Cortex of kidney (tissue), 1 donor: ENCODE results near the gene IMP3.

Experiments used
- DNase-seq: peaks from one replicate; lab custom pipeline; 2025; lab: John Stamatoyannopoulos, UW

The IMP3 gene

GRCh38 chr15:75672646-75673425 lies 32.8 kb upstream of the IMP3 start:
- DNase-seq, result no peak

GRCh38 chr15:75671730-75672602 lies 31.9 kb upstream of the IMP3 start:
- DNase-seq, result no peak

DNA sequence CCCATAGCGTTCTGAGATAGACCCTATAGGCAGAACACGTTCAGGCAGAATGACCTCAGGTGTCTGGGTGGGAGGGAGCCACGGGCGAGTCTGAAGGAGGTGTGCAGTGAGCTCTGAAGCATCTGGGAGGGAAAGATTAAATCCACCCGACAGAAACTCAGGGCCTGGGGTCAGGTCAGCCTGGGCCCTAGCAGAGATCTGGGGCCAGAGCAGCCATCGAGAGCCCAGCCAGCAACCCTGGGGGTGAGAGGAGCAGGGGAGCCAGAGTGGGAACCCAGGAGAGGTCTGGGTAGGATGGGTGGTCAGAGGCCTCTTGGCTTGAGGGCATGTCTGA lies 29.8 kb upstream of the IMP3 start:
- DNase-seq, result no peak

GRCh38 chr15:75669191-75669878 lies 29.3 kb upstream of the IMP3 start:
- DNase-seq, result no peak

- no peak for DNase-seq
Observed at GRCh38 chr15:75666823-75667501, 26.9 kb upstream of the IMP3 start.

DNA sequence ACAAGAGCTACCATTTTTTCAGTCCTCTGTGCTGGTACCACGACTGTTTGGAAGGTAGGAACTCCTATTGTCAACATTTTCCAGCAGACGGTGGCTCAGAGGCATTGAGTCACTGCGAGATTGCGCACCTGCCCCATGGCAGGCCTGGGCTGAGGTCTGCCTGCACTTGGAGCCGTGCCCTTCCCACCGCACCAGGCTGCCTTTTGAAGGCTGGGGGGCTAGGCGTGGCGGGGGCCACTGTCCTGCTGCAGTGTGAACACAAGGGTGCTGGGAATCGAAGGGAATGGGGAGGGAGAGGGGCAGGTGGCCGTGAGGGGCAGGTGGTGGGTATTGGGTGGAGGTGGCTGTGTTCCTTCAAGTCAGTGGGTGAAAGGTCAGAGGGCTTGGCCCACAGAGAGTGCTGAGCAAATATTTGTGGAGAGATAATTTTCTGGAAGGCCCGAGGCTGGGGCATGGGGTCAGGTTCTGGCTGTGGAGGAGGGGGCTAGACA lies 24.0 kb upstream of the IMP3 start:
- DNase-seq, result no peak

DNA sequence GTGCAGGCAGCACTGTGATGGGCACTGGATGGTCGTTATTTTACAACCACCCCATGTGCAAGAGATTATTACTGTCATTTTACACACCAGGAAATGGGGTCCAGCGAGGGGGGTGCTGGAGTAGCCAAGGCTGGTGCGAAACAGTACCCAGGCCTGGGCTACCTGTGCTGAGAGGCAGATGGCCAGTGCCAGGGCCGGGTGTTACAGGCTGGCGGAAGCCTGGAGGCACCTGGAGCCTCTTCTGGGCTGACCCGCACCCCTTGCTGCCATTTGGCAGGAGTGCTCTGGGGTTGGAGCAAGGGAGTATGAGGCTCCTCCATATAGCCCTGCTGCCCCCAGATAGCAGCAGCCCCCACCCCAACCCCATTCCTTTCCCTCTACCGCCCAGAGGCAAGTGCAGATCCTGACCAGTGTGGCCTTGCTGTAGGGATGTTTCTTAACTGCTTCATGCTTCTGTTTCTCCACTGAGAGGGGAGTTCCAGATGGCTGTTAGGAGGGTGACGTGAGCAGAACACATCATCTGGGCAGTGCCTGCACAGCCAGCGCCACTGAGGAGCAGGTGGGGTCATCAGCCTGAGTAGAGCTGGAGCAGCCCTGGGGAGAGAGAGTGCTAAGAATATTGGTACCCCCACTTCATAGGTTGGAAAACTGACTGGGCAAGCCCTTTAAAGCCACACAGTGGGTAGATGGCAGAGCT lies 22.9 kb upstream of the IMP3 start:
- no peak for DNase-seq

DNA sequence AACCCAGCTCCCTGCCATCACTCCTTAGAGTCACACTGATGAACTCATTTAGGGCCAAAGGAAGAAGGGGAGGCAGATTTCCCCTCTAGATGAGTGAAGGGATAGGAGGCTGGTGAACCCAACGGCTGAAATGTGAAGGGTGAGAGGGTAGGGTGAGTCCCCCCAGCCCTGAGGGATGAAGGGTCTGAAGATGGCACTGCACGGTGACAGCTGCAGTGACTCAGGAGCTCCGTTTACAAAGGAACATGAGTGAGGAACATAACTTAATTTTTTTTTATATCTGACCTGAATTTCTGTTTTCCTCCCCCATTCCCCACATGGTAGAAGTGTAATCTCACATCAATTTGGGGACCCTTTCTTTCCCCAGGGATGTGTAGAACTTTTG lies 21.7 kb upstream of the IMP3 start:
- no peak for DNase-seq

DNA sequence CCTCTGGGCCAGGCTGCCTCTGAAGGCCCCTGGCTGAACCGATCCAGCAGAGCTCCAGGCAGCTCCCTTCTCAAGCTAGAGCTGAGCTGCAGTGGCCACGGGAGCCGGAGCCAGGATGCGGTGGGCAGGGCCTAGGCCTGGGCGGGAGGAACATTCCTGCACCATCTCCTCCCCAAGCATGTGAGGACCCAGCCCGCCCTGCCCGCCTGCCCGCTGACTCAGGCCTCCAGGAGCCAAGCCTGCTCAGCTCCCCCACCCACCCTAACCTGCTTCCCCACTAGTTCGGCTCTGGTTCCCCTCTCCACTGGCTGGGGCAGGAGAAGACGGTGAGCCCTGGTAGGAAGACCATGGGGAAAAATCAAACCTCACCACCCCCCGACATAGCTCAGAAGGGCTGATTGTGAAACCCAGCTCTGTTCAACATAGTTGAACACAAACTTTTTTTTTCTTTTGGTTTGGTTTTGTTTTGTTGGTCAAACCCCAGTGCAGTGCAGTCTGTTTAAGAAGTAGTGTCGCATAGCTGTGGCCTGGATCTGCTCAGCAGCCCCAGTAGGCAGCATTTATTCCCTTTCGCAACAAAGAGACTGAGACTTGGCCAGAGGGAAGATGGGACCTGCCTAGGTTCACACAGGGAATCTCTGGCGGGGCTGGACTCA lies 21.2 kb upstream of the IMP3 start:
- no peak for DNase-seq

GRCh38 chr15:75659928-75660645 lies 20.1 kb upstream of the IMP3 start:
- DNase-seq, result no peak

GRCh38 chr15:75659141-75659771 lies 19.2 kb upstream of the IMP3 start:
- DNase-seq, result no peak

- DNase-seq, result no peak
Observed at GRCh38 chr15:75656813-75657212, 16.8 kb upstream of the IMP3 start.

- no peak for DNase-seq
Observed at GRCh38 chr15:75656331-75656730, 16.3 kb upstream of the IMP3 start.

DNA sequence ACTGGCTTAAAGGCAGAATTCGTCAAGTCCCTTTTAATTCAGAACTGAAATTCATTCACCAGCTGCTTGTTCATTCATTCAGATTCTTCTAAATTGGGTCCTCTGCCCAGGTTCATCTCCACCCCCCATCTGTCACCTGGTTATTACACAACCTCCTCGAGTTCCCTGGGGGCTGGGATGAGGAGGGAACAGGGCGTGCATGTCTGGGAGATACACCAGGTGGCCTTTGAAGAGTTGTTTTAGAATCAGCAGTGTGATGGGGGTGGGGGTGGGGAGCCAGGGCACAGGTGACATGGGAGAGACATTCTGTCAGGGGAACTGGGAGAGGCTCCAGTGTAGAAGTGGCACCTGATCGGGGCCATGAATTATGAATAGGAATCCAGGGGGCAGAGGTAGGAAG lies 15.9 kb upstream of the IMP3 start:
- DNase-seq, result no peak

DNA sequence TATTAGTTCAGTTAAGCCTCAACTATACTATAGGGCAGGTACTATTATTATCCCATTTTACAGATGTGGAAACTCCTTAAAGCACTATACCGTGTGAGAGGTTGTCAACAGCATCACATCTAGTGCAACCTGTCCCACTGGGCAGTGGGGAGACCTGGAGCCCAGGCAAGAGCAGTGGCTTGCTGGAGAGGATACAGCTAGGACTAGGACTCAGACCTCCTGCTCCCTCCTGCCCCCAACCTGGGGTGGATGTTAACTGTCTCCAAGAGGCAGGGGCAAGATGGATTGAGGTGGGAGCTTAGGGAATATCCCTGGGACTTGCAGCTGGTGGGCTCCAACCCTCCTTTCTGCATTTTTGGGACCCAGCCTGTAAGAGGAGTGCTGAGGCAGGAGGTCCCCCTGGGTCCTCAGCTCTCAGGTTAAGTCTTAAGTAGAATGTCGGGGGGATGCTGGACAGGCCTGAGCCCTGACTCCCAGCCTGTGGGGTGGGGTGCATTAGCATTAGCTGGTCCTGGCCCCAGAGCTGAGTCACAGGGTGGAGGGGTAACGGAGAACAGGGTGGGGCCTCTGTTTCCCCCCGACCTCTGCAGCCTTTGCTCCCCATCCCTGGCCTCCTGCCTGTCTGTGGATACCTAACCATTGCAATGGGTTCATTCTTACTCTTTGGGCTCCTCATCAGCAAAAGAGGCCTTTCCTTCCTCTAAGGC lies 14.3 kb upstream of the IMP3 start:
- no peak for DNase-seq

DNA sequence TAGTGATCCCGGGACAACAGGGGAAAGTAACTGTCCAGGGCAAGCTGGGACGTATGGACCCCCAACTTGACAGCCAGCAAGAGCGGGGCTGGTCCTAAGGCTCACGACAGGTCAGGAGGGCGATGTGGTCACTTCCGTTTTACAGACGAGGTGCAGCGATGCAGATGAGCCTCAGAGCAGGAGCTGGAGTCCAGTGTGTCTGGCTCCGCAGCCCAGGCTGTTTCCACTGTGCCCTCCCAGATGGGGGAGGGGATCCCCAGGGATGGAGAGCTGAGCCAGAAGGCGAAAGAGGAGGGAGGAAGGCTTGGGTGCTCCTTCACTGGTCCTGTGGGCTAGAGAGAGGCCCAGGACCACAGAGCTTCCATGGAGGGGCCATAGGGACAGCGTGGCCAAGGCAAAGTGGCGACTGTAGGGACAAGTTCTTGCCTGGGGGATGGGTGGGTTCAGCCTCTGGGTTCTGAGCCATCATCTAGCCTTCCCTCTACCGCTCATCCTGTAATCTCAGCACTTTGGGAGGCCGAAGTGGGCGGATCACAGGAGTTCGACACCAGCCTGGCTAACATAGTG lies 13.4 kb upstream of the IMP3 start:
- DNase-seq, result no peak

DNA sequence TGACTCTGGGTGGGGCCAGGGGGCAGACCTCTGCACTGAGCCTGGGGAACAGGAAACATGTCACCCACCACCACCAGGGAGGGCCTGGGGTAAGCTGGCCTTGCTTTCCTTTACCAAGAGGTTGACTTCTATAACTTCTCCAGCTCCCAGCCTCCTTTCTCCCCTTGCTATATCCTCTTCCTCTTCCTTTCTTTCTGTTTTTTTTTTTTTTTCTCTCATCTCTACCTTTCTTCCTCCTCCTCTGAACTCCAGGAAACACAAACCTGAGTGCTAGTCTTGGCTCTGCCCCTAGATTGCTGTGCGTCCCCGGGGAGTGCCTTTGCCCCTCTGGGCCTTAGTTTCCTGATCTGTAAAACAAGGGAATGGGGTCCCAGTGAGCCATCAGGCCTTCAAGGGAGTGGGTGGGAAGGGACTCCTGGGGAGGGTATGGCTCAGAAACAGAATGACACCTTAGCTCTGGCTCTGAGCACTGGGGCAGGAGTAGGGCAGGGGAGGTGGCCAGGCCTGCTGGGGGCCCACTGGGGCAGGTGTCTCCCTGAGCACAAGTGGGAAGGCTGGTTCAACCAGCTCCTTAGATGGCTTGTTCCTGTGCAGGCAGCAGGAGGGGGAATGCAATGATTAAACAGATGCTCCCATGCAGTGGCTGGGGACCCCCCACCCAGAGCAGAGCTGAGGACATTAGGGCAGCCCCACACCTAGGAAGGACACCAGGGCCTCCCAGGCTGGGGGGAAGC lies 12.0 kb upstream of the IMP3 start:
- DNase-seq, result no peak
